Ishikawa (cell line): Measurements from ENCODE around the gene RGS4.

Source experiments
- CEBPB ChIP-seq: IDR thresholded peaks from 2 replicates; pipeline ENCODE4 v1.6.1; 2012
- CREB1 ChIP-seq: IDR thresholded peaks from 2 replicates; pipeline ENCODE4 v1.6.1; 2012; ENCODE audit warnings: low read depth
- EGR1 ChIP-seq: IDR thresholded peaks from 2 replicates; pipeline ENCODE4 v1.6.1; 2012
- EP300 ChIP-seq: IDR thresholded peaks from 2 replicates; pipeline ENCODE4 v1.6.1; 2012; ENCODE audit warnings: borderline replicate concordance
- FOXM1 ChIP-seq: IDR thresholded peaks from 2 replicates; pipeline ENCODE4 v1.6.1; 2012; ENCODE audit warnings: low read depth, borderline replicate concordance
- MAX ChIP-seq: IDR thresholded peaks from 2 replicates; pipeline ENCODE4 v1.6.1; 2012
- NFIC ChIP-seq: IDR thresholded peaks from 2 replicates; pipeline ENCODE4 v1.6.1; 2012
- RAD21 ChIP-seq: IDR thresholded peaks from 2 replicates; pipeline ENCODE4 v1.6.1; 2012; ENCODE audit warnings: low read depth
- REST ChIP-seq: IDR thresholded peaks from 2 replicates; pipeline ENCODE4 v1.6.1; 2012; ENCODE audit warnings: low read depth, mild to moderate bottlenecking
- TAF1 ChIP-seq: IDR thresholded peaks from 2 replicates; pipeline ENCODE4 v1.6.1; 2012; ENCODE audit warnings: low read depth, mild to moderate bottlenecking
- TCF12 ChIP-seq: IDR thresholded peaks from 2 replicates; pipeline ENCODE4 v1.6.1; 2012; ENCODE audit warnings: low read depth
- TEAD4 ChIP-seq: IDR thresholded peaks from 2 replicates; pipeline ENCODE4 v1.6.1; 2012
- USF1 ChIP-seq: IDR thresholded peaks from 2 replicates; pipeline ENCODE4 v1.6.1; 2012
- YY1 ChIP-seq: IDR thresholded peaks from 2 replicates; pipeline ENCODE4 v1.6.1; 2012; ENCODE audit warnings: low read depth
- ZBTB7A ChIP-seq: IDR thresholded peaks from 2 replicates; pipeline ENCODE4 v1.6.1; 2012; ENCODE audit warnings: low read depth

RGS4 gene

GRCh38 chr1:163104385-163105099 lies 35.4 kb downstream of the RGS4 start:
- no peak for TF ChIP-seq MAX
- TF ChIP-seq CREB1 = no peak
- no peak for TF ChIP-seq FOXM1

- TF ChIP-seq EP300 = no peak
Observed at GRCh38 chr1:163106364-163106987, 37.3 kb downstream of the RGS4 start.

- TF ChIP-seq MAX = no peak
- no peak for TF ChIP-seq USF1
- no peak for TF ChIP-seq CREB1
- TF ChIP-seq ZBTB7A = no peak
- TF ChIP-seq YY1 = no peak
- TF ChIP-seq NFIC = no peak
- TF ChIP-seq REST = no peak
- TF ChIP-seq TCF12 = no peak
- TF ChIP-seq EP300 = no peak
- TF ChIP-seq TAF1 = no peak
- TF ChIP-seq CEBPB = no peak
- no peak for TF ChIP-seq TEAD4
- TF ChIP-seq RAD21 = no peak
- TF ChIP-seq EGR1 = no peak
Observed at GRCh38 chr1:163107655-163108054, 38.5 kb downstream of the RGS4 start.

DNA sequence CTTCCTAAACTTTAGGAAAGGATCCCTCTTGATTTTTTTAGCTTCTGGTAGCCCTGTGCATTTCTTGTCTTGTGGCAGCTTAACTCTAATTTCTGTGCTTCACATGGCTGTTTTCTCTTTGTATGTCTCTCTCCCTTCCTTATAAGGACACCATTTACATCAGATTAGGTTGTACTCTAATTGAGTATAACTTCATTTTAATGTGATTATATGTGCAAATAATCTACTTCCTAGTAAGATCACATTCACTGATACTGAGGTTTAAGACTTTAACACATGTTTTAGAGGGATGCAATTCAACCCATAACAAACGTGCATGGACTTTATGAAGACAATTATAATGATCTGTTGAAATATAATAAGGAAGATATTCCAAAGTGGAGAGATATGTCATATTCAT lies 46.7 kb downstream of the RGS4 start:
- no peak for TF ChIP-seq YY1
- no peak for TF ChIP-seq USF1
- no peak for TF ChIP-seq TCF12
- TF ChIP-seq NFIC = no peak
- no peak for TF ChIP-seq MAX
- TF ChIP-seq EP300 = no peak
- TF ChIP-seq CEBPB = no peak
- no peak for TF ChIP-seq EGR1

DNA sequence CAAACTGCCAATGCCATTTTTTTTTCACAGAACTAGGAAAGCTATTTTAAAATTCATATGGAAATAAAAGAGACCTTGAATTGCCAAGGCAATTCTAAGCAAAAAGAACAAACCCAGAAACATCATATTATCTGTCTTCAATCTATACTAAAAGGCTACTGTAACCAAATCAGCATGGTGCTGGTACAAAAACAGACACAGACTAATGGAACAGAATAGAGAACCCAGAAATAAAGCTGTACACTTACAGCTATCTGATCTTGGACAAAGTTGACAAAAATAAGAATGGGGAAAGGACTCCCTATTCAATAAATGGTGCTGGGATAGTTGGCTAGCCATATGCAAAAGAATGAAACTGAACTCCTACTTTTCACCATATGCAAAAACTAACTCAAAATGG lies 50.5 kb downstream of the RGS4 start:
- no peak for TF ChIP-seq TCF12
- TF ChIP-seq FOXM1 = no peak
- no peak for TF ChIP-seq MAX
- no peak for TF ChIP-seq NFIC
- TF ChIP-seq EP300 = no peak

GRCh38 chr1:163120372-163120771 lies 51.2 kb downstream of the RGS4 start:
- TF ChIP-seq USF1 (no peak), YY1 (no peak), TCF12 (no peak), FOXM1 (no peak), MAX (no peak), EGR1 (no peak), TEAD4 (no peak), RAD21 (no peak), ZBTB7A (no peak), TAF1 (no peak)

DNA sequence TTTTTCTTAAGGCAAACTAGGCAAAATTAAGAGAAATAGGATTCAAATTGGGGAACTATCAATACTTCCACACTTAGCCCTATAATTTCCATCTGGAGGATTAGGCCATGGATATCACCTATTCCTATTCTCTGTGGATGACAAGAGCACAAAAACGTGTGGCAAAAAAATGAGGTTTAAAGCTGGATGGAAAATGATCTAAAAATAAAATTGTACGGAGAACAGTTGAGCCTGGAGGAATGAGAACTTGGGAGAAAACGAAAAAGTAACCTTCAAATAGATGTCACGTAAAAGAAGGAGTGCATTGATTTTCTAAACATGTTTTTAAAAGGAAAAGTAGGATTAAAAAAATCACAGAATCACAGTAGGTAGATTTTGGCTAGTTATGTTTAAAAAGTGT lies 55.7 kb downstream of the RGS4 start:
- no peak for TF ChIP-seq MAX
- TF ChIP-seq EGR1 = no peak
- no peak for TF ChIP-seq CREB1
- no peak for TF ChIP-seq NFIC
- TF ChIP-seq RAD21 = no peak
- no peak for TF ChIP-seq YY1
- TF ChIP-seq TAF1 = no peak
- no peak for TF ChIP-seq CEBPB
- TF ChIP-seq FOXM1 = no peak
- TF ChIP-seq TCF12 = no peak
- TF ChIP-seq REST = no peak
- no peak for TF ChIP-seq TEAD4
